NCI-H1930 (cell line): ENCODE data around the gene NMNAT2.

Experiments used
- DNase-seq, 2 experiments: peaks; one replicate each; lab custom pipeline; 2025; lab: John Stamatoyannopoulos, UW

The NMNAT2 gene

GRCh38 chr1:183365676-183366075 is 52.5 kb downstream of the NMNAT2 start:
- DNase-seq = no peak

- no peak for DNase-seq
Observed at GRCh38 chr1:183365093-183365492, 53.1 kb downstream of the NMNAT2 start.

- no peak for DNase-seq
Observed at GRCh38 chr1:183363972-183364371, 54.2 kb downstream of the NMNAT2 start.

GRCh38 chr1:183361081-183361480 is 57.1 kb downstream of the NMNAT2 start:
- no peak for DNase-seq

- no peak for DNase-seq
Observed at GRCh38 chr1:183360473-183360872, 57.7 kb downstream of the NMNAT2 start.

- DNase-seq = no peak
Observed at GRCh38 chr1:183356534-183357182, 61.5 kb downstream of the NMNAT2 start.

GRCh38 chr1:183355797-183356196 is 62.4 kb downstream of the NMNAT2 start:
- no peak for DNase-seq

GRCh38 chr1:183355181-183355580 is 63.0 kb downstream of the NMNAT2 start:
- DNase-seq = no peak

- DNase-seq = no peak
Observed at GRCh38 chr1:183353597-183353996, 64.6 kb downstream of the NMNAT2 start.

GRCh38 chr1:183349201-183349711 is 68.9 kb downstream of the NMNAT2 start:
- DNase-seq = no peak

GRCh38 chr1:183346276-183346732 is 71.9 kb downstream of the NMNAT2 start:
- DNase-seq = no peak

GRCh38 chr1:183339556-183340167 is 78.5 kb downstream of the NMNAT2 start:
- DNase-seq = no peak

- DNase-seq = no peak
Observed at GRCh38 chr1:183331091-183331742, 87.0 kb downstream of the NMNAT2 start.

- no peak for DNase-seq
Observed at GRCh38 chr1:183330335-183330734, 87.8 kb downstream of the NMNAT2 start.

- no peak for DNase-seq
Observed at GRCh38 chr1:183328371-183328770, 89.8 kb downstream of the NMNAT2 start.

- no peak for DNase-seq
Observed at GRCh38 chr1:183327434-183328290, 90.5 kb downstream of the NMNAT2 start.

- DNase-seq = no peak
Observed at GRCh38 chr1:183323849-183324683, 94.1 kb downstream of the NMNAT2 start.

GRCh38 chr1:183319606-183320005 is 98.6 kb downstream of the NMNAT2 start:
- no peak for DNase-seq

- DNase-seq = no peak
Observed at GRCh38 chr1:183319051-183319450, 99.1 kb downstream of the NMNAT2 start.

GRCh38 chr1:183318433-183318832 is 99.7 kb downstream of the NMNAT2 start:
- DNase-seq = no peak
